K562 (cell line): Measurements from ENCODE around the gene TMEM129. TPM values are rescaled to one million over a fixed set of nuclear protein-coding genes. Genes with fewer than 3 reads are reported as not detected.

Source experiments
- ATAC-seq: fragments of 200-7000 bp; cut with Tn5 transposase; 3 replicates; pipeline ENCODE4 v1.9.1; 2020; ENCODE audit warnings: moderate library complexity
- Bru-seq: library from RNA; stranded (reverse); fragments of 400-500 nt; gene quantifications from one replicate; lab custom pipeline; 2021; lab: Mats Ljungman, UMichigan
- BruChase-seq, 2 experiments: library from RNA; stranded (reverse); fragments of 400-500 nt; gene quantifications; one replicate each; lab custom pipeline; 2021; lab: Mats Ljungman, UMichigan
- BruUV-seq: library from RNA; stranded (reverse); fragments of 400-500 nt; replicated peaks from 2 replicates; lab custom pipeline; 2021; lab: Mats Ljungman, UMichigan
- CTCF ChIA-PET: fragments of 300-600 bp; formaldehyde crosslinking; extraction: SDS; loops from one replicate; lab custom pipeline; 2021; ENCODE audit warnings: low intra/inter-chr PET ratio; lab: Yijun Ruan, JAX
- POLR2A ChIA-PET: fragments of 300-600, 350-650 bp; sonication (Branson Sonifier 250); formaldehyde crosslinking; extraction: SDS; loops from one replicate; lab custom pipeline; 2021; ENCODE audit warnings: antibody characterized with exemption, inconsistent platforms; lab: Yijun Ruan, JAX
- DNase-seq, 4 experiments: peaks; one replicate each; pipeline versions ENCODE4 v3.0.0 to v3.0.0-alpha.2; 2011 to 2018; ENCODE audit warnings: low spot score in 3 of 4, mixed read lengths in 3 of 4; ENCODE audit errors: extremely low read depth in 1 of 4
- FAIRE-seq: peaks from 2 replicates; lab custom pipeline; 2011; peaks lifted over from hg19 to GRCh38; lab: Jason Lieb, UNC
- H2AFZ ChIP-seq: 2 replicates; pipeline ENCODE4 v1.6.0; 2011; ENCODE audit warnings: low read depth, low read length, control low read depth, inconsistent platforms
- H3K27ac ChIP-seq: fragments of 200-600 bp; 3 replicates; pipeline ENCODE4 v1.8.0; 2011; ENCODE audit warnings: low read depth, mild to moderate bottlenecking, control low read depth, inconsistent platforms, low read length, moderate library complexity, mixed read lengths; ENCODE audit errors: extremely low read depth
- H3K27me3 ChIP-seq, 2 experiments: fragments of 300-600 bp in 1 of 2; 2 replicates in 1 of 2; 3 replicates in 1 of 2; pipeline versions ENCODE4 v1.6.0 to v1.8.0; 2011; ENCODE audit warnings: inconsistent platforms in 2 of 2, low read length in 2 of 2, mild to moderate bottlenecking in 1 of 2, mixed read lengths in 1 of 2, moderate library complexity in 1 of 2; ENCODE audit not compliant: control insufficient read depth in 2 of 2, insufficient read depth in 2 of 2
- H3K36me3 ChIP-seq: fragments of 300-600 bp; 3 replicates; pipeline ENCODE4 v1.8.0; 2011; ENCODE audit warnings: mild to moderate bottlenecking, low read length, inconsistent platforms; ENCODE audit not compliant: control insufficient read depth, insufficient read depth
- H3K4me1 ChIP-seq, 2 experiments: fragments of 200-600 bp in 1 of 2; replicated peaks in 1 of 2; 2 replicates in 1 of 2; 3 replicates in 1 of 2; pipeline versions ENCODE4 v1.5.1 to v1.8.0; 2011; ENCODE audit warnings: inconsistent platforms in 2 of 2, low read length in 2 of 2, mild to moderate bottlenecking in 1 of 2, mixed read lengths in 1 of 2, moderate library complexity in 1 of 2; ENCODE audit not compliant: control insufficient read depth in 2 of 2, insufficient read depth in 2 of 2
- H3K4me2 ChIP-seq: 2 replicates; pipeline ENCODE4 v1.6.1; 2011; ENCODE audit warnings: low read length, control low read depth, inconsistent platforms, mixed read lengths; ENCODE audit not compliant: insufficient read depth
- H3K4me3 ChIP-seq: fragments of 200-600 bp; sonication (generic), shearing (Covaris generic); 2 replicates; pipeline ENCODE4 v1.5.1; 2016; ENCODE audit warnings: control low read depth, inconsistent platforms
- H3K79me2 ChIP-seq: fragments of 200-600 bp; 3 replicates; pipeline ENCODE4 v1.8.0; 2011; ENCODE audit warnings: low read length, inconsistent platforms; ENCODE audit not compliant: control insufficient read depth, insufficient read depth
- H3K9ac ChIP-seq, 2 experiments: 2 replicates each; pipeline versions ENCODE4 v1.6.0 to v1.6.1; 2011; ENCODE audit warnings: low read depth in 2 of 2, low read length in 2 of 2, control low read depth in 1 of 2, inconsistent platforms in 1 of 2, mild to moderate bottlenecking in 1 of 2, mixed read lengths in 1 of 2; ENCODE audit not compliant: insufficient read depth in 1 of 2
- H3K9me1 ChIP-seq: one replicate; pipeline ENCODE4 v1.6.0; 2011; ENCODE audit warnings: inconsistent platforms, mild to moderate bottlenecking, low read length, moderate library complexity; ENCODE audit not compliant: control insufficient read depth, insufficient read depth
- H3K9me3 ChIP-seq: replicated peaks from 2 replicates; pipeline ENCODE4 v1.5.1; 2011; ENCODE audit warnings: low read depth, low read length, inconsistent platforms; ENCODE audit not compliant: control insufficient read depth, insufficient read depth
- H4K20me1 ChIP-seq: replicated peaks from 2 replicates; pipeline ENCODE4 v1.6.1; 2011; ENCODE audit warnings: low read length, inconsistent platforms, mixed read lengths; ENCODE audit not compliant: control insufficient read depth, insufficient read depth
- CHD2 ChIP-seq: IDR thresholded peaks from 2 replicates; pipeline ENCODE4 v1.6.1; 2011; ENCODE audit warnings: low read depth, low read length
- CREM ChIP-seq: IDR thresholded peaks from 2 replicates; pipeline ENCODE4 v1.6.1; 2014; ENCODE audit warnings: antibody characterized with exemption, low read depth
- ESRRB ChIP-seq: fragments of 250-450 bp; sonication (Bioruptor Pico); IDR thresholded peaks from 2 replicates; pipeline ENCODE4 v1.5.0; 2020; ENCODE audit warnings: mild to moderate bottlenecking, moderate library complexity, borderline replicate concordance
- FOS ChIP-seq: IDR thresholded peaks from 3 replicates; pipeline ENCODE4 v1.6.1; 2011; ENCODE audit not compliant: insufficient read length; ENCODE audit errors: extremely low read depth
- HMGN3 ChIP-seq: IDR thresholded peaks from 2 replicates; pipeline ENCODE4 v1.6.1; 2011; ENCODE audit warnings: borderline replicate concordance, low read depth, mild to moderate bottlenecking, mixed read lengths, low read length; ENCODE audit not compliant: insufficient read length; ENCODE audit errors: extremely low read depth
- NUFIP1 ChIP-seq: fragments of 450-650 bp; IDR thresholded peaks from 2 replicates; pipeline ENCODE4 v1.6.1; 2018; ENCODE audit not compliant: partially characterized antibody
- RCOR1 ChIP-seq, 2 experiments: IDR thresholded peaks; 2 replicates each; pipeline ENCODE4 v1.6.1; 2012; ENCODE audit warnings: low read depth in 2 of 2, low read length in 2 of 2, borderline replicate concordance in 1 of 2, improper control_type of control experiment in 1 of 2
- WGBS: fragments of 100-300 bp; shearing (Covaris generic); methylation state at CpG from one replicate; pipeline ENCODE4 v1.1.6; 2016; ENCODE audit warnings: low coverage, mixed read lengths; ENCODE audit not compliant: insufficient coverage; ENCODE audit errors: missing lambda C conversion rate; 5-methylcytosine and 5-hydroxymethylcytosine counted together
- in situ Hi-C: fragments of 300-500 bp; cut with MboI; formaldehyde crosslinking; loops from 4 replicates; pipeline ENCODE4 v1.15.0; 2018; ENCODE audit warnings: inconsistent platforms, mixed read lengths
- intact Hi-C: fragments of 100-400 bp; cut with micrococcal nuclease; formaldehyde crosslinking; loops from 2 replicates; pipeline ENCODE4 v1.14.2; 2022
- long read RNA-seq, 3 experiments: library from polyadenylated mRNA in 2 of 3; library from RNA in 1 of 3; unstranded in 2 of 3; stranded (forward) in 1 of 3; transcript quantifications; one replicate each; pipeline ENCODE4 v2.0.0, GENCODE V29; 2019 to 2022
- polyA minus RNA-seq, 3 experiments: library from RNA; depleted of rRNA, polyadenylated mRNA; stranded (reverse); fragments of >200 nt; gene quantifications; 2 replicates each; pipeline ENCODE4 v1.2.3, GENCODE V29; 2011
- polyA plus RNA-seq, 8 experiments: library from polyadenylated mRNA; depleted of rRNA in 4 of 8; stranded (reverse) in 5 of 8; unstranded in 3 of 8; fragments of >200 nt; fragmentation: Nextera tagmentation in 2 of 8; fragmentation: Illumina TruSeq in 1 of 8; extraction: Ambion mirVana in 2 of 8; extraction: Trizol in 1 of 8; gene quantifications; 2 replicates each; pipeline versions ENCODE4 v1.2.1 to v1.2.3, GENCODE V29; 2011 to 2014; ENCODE audit warnings: inconsistent platforms in 1 of 8, missing spikeins in 1 of 8
- total RNA-seq, 7 experiments: library from RNA; depleted of rRNA in 6 of 7; stranded (reverse); fragments of >200 nt in 6 of 7; fragmentation: Illumina TruSeq in 2 of 7; extraction: Trizol in 2 of 7; gene quantifications; 2 replicates each; pipeline versions ENCODE4 v1.2.1 to v1.2.3, GENCODE V29; 2011 to 2021; ENCODE audit warnings: low replicate concordance in 1 of 7
- TF ChIP-seq, protein P1 (sequence below): fragments of 250-450 bp; sonication (Bioruptor Pico); IDR thresholded peaks from 2 replicates; pipeline ENCODE4 v1.9.0; 2021; ENCODE audit warnings: mild to moderate bottlenecking, inconsistent platforms
- TF ChIP-seq, protein P2 (sequence below): sonication (generic); formaldehyde crosslinking; IDR thresholded peaks from 2 replicates; pipeline ENCODE4 v1.8.1; 2023; ENCODE audit warnings: mild to moderate bottlenecking, missing genetic modification reagents

Gene TMEM129, protein sequence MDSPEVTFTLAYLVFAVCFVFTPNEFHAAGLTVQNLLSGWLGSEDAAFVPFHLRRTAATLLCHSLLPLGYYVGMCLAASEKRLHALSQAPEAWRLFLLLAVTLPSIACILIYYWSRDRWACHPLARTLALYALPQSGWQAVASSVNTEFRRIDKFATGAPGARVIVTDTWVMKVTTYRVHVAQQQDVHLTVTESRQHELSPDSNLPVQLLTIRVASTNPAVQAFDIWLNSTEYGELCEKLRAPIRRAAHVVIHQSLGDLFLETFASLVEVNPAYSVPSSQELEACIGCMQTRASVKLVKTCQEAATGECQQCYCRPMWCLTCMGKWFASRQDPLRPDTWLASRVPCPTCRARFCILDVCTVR
- total RNA-seq (2011; cell fraction: chromatin; rRNA removed; ENCODE audit: low replicate concordance) = 25.4 and 79.9 TPM in 2 replicates
- total RNA-seq (2011; cell fraction: nucleolus; rRNA removed) = 85.2 and 91.1 TPM in 2 replicates
- total RNA-seq (2011; cell fraction: nucleoplasm; rRNA removed) = 51.7 and 55.1 TPM in 2 replicates
- 34.3 and 44.0 TPM in 2 replicates for total RNA-seq (2014; rRNA removed)
- 5.8 and 7.8 TPM in 2 replicates for total RNA-seq (2014; rRNA removed; fragmentation: Illumina TruSeq; extraction: Trizol)
- 18.4 and 20.4 TPM in 2 replicates for total RNA-seq (2015; rRNA removed; fragmentation: Illumina TruSeq; extraction: Trizol)
- 40.0 and 40.3 TPM in 2 replicates for total RNA-seq (2021)
- polyA plus RNA-seq (2011; rRNA removed) = 17.9 and 28.9 TPM in 2 replicates
- polyA plus RNA-seq (2011; cell fraction: cytosol; rRNA removed) = 37.3 and 93.7 TPM in 2 replicates
- polyA plus RNA-seq (2011; cell fraction: nucleus; rRNA removed) = 100 and 135 TPM in 2 replicates
- polyA plus RNA-seq (2012) = 23.2 and 37.4 TPM in 2 replicates
- polyA plus RNA-seq (2014; fragmentation: Illumina TruSeq; extraction: Trizol) = 18.8 and 24.3 TPM in 2 replicates
- under 1 TPM; 0.34 to 0.53 TPM for polyA plus RNA-seq (2014; fragmentation: Nextera tagmentation; extraction: Ambion mirVana)
- polyA plus RNA-seq (2014; rRNA removed) = 42.9 and 47.2 TPM in 2 replicates
- polyA minus RNA-seq (2011; rRNA and poly(A)+ RNA removed) = 5.4 and 10.2 TPM in 2 replicates
- polyA minus RNA-seq (2011; cell fraction: cytosol; rRNA and poly(A)+ RNA removed) = 23.7 and 31.6 TPM in 2 replicates
- polyA minus RNA-seq (2011; cell fraction: nucleus; rRNA and poly(A)+ RNA removed) = 19.1 and 20.1 TPM in 2 replicates
- Bru-seq, nascent RNA = percentile 76 among the genes with signal in this experiment
- percentile 69 among the genes with signal in this experiment for BruChase-seq, experiment 1, labeled RNA remaining after a 2-hour chase
- percentile 72 among the genes with signal in this experiment for BruChase-seq, experiment 2, labeled RNA remaining after a 6-hour chase
- long read RNA-seq, experiment 1, transcript TMEM129-202 (4 exons, 2,810 nt) = major isoform, 65 of 216 reads
- long read RNA-seq, experiment 1, transcript TMEM129-204 (2 exons, 958 nt) = minor isoform, 10 of 216 reads
- long read RNA-seq, experiment 1, transcript TMEM129-201 (3 exons, 2,678 nt) = minor isoform, 6 of 216 reads
- long read RNA-seq, experiment 1, partial matches to known transcripts = 44 of 216 reads
- long read RNA-seq, experiment 1, other reads (novel, unspliced or antisense) = 89 of 216 reads
- long read RNA-seq, experiment 2, transcript TMEM129-202 (4 exons, 2,810 nt) = major isoform, 8 of 36 reads
- long read RNA-seq, experiment 2, partial matches to known transcripts = 5 of 36 reads
- long read RNA-seq, experiment 2, other reads (novel, unspliced or antisense) = 18 of 36 reads
- long read RNA-seq, experiment 3, transcript TMEM129-202 (4 exons, 2,810 nt) = major isoform, 5 of 8 reads
- long read RNA-seq, experiment 3, partial matches to known transcripts = 1 of 8 reads
- long read RNA-seq, experiment 3, other reads (novel, unspliced or antisense) = 2 of 8 reads

DNA sequence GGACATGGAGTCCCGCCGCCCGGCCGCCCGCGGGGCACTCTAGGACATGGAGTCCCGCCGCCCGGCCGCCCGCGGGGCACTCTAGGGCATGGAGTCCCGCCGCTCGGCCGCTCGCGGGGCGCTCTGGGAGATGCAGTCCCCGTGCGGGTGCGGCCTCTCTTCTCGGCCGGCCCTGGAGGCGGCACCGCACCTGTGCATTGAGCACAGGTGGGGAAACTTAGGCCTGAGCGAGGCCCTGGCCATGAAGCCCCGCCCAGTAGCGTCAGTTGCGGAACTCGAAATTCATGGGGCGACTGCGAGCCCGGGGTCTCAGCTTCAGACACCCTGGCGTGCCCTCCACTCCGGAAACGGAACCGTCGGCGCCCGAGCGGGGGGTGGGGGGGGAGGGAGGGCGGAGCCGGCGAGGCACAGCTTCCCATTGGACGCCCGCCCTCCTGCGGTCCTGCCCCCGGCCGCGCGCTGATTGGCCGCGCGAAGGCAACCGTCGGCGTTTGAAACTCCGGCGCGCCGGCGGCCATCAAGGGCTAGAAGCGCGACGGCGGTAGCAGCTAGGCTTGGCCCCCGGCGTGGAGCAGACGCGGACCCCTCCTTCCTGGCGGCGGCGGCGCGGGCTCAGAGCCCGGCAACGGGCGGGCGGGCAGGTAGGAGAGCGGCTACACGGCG lies at the start of gene TMEM129, which contains the start of gene TACC3:
Gene TMEM129 (minus strand): TSS at position 321 of the 663 bp plus-strand sequence. CDS start 486 bp downstream, outside the sequence.
Gene TACC3 (plus strand): TSS at position 519 of the 663 bp plus-strand sequence. CDS start 1,901 bp downstream, outside the sequence.
- WGBS = 0% methylated on average over 27 of the region's 83 CpGs
- Histone ChIP-seq H3K9me1 (no peaks in the 10 kb centered on the region), H3K9ac (peak within 1 kb of the TSS; percentile 90 to 99), H3K4me2 (peak within 1 kb of the TSS; percentile 95), H3K36me3 (peaks cover 63% of the 10 kb centered on the region; the same call in 2 of the 3 replicates), H2AFZ (peak within 1 kb of the TSS; percentile 80), H3K4me3 (peak within 1 kb of the TSS; percentile 98), H3K79me2 (peaks cover 86% of the 10 kb centered on the region), H4K20me1 (peaks cover 10% of the 10 kb centered on the region), H3K27ac (peak within 1 kb of the TSS; percentile 97), H3K27me3 (no peaks in the 10 kb centered on the region), H3K9me3 (no peaks in the 10 kb centered on the region), H3K4me1 (peaks cover 10 to 69% of the 10 kb centered on the region in 2 experiments; a peak in 4 of 5 replicates)
- in situ Hi-C loops = no loop called here
- DNase-seq = peak; percentile 96 to 99 (median 96)
- BruUV-seq = no TSS peak
- intact Hi-C loops = loop anchor here (10.0 kb wide), 1 partner anchor 366 kb away; no protein-coding TSS in a partner anchor
- CTCF ChIA-PET = no interaction called here
- peak; percentile 85 for FAIRE-seq
- POLR2A ChIA-PET = interaction anchor here (0.6 to 4.7 kb wide), 17 partner anchors 8 to 646 kb away, joined by 3 to 32 read pairs (median 3); partner anchors contain the start of gene SLBP
- ATAC-seq = peak; percentile 87
- TF ChIP-seq HMGN3 (peak; percentile 55), CREM (peak; percentile 91), CHD2 (no peak), RCOR1 (IDR thresholded peaks at IDR 0.05; ENCODE audit: borderline replicate concordance in 1 of 2, low read depth in 2 of 2, low read length in 2 of 2) (peak in 1 of 2 experiments; percentile 22; a peak in 1 of 4 replicates), NUFIP1 (no peak), ESRRB (CRISPR knock-in tag) (no peak), FOS (peak; percentile 18)
- TF ChIP-seq, protein P1, sequence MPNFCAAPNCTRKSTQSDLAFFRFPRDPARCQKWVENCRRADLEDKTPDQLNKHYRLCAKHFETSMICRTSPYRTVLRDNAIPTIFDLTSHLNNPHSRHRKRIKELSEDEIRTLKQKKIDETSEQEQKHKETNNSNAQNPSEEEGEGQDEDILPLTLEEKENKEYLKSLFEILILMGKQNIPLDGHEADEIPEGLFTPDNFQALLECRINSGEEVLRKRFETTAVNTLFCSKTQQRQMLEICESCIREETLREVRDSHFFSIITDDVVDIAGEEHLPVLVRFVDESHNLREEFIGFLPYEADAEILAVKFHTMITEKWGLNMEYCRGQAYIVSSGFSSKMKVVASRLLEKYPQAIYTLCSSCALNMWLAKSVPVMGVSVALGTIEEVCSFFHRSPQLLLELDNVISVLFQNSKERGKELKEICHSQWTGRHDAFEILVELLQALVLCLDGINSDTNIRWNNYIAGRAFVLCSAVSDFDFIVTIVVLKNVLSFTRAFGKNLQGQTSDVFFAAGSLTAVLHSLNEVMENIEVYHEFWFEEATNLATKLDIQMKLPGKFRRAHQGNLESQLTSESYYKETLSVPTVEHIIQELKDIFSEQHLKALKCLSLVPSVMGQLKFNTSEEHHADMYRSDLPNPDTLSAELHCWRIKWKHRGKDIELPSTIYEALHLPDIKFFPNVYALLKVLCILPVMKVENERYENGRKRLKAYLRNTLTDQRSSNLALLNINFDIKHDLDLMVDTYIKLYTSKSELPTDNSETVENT (CRISPR knock-in tag) = 0 out of 2 replicates have a peak, but pooled peaks have one; percentile 26
- TF ChIP-seq, protein P2, sequence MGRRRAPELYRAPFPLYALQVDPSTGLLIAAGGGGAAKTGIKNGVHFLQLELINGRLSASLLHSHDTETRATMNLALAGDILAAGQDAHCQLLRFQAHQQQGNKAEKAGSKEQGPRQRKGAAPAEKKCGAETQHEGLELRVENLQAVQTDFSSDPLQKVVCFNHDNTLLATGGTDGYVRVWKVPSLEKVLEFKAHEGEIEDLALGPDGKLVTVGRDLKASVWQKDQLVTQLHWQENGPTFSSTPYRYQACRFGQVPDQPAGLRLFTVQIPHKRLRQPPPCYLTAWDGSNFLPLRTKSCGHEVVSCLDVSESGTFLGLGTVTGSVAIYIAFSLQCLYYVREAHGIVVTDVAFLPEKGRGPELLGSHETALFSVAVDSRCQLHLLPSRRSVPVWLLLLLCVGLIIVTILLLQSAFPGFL (CRISPR knock-in tag) = no peak
